H1 (cell line): ENCODE measurements around the gene SLC7A10. TPM values are rescaled to one million over a fixed set of nuclear protein-coding genes. Genes with fewer than 3 reads are reported as not detected.

Experiments used
- CHD7 ChIP-seq: fragments of 300-600 bp; sonication (generic); IDR thresholded peaks from 2 replicates; pipeline ENCODE4 v1.7.1; 2012; ENCODE audit warnings: low read length, moderate library complexity, mild to moderate bottlenecking, inconsistent platforms; ENCODE audit not compliant: insufficient replicate concordance
- EP300 ChIP-seq, 2 experiments: IDR thresholded peaks; 1 replicate in 1 of 2; 2 replicates in 1 of 2; pipeline ENCODE4 v1.6.1; 2011 to 2012; ENCODE audit warnings: low read depth in 2 of 2, low read length in 2 of 2, mild to moderate bottlenecking in 2 of 2, borderline replicate concordance in 1 of 2, inconsistent platforms in 1 of 2, moderate library complexity in 1 of 2
- NRF1 ChIP-seq: IDR thresholded peaks from 2 replicates; pipeline ENCODE4 v1.6.1; 2011; ENCODE audit warnings: mild to moderate bottlenecking, low read depth, low read length, improper control_type of control experiment
- SP1 ChIP-seq: IDR thresholded peaks from 2 replicates; pipeline ENCODE4 v1.6.1; 2011; ENCODE audit warnings: low read depth, low read length
- TEAD4 ChIP-seq: IDR thresholded peaks from 2 replicates; pipeline ENCODE4 v1.6.1; 2012; ENCODE audit warnings: low read depth, low read length, inconsistent platforms, mixed read lengths
- YY1 ChIP-seq: IDR thresholded peaks from 2 replicates; pipeline ENCODE4 v1.6.1; 2011; ENCODE audit warnings: low read depth, mild to moderate bottlenecking, low read length
- polyA plus RNA-seq, 7 experiments: library from polyadenylated mRNA; depleted of rRNA in 3 of 7; stranded (reverse) in 5 of 7; unstranded in 2 of 7; fragments of >200 nt in 5 of 7; fragments of 200-250 nt in 2 of 7; gene quantifications; 1 replicate in 5 of 7; 2 replicates in 1 of 7; 4 replicates in 1 of 7; pipeline versions ENCODE4 v1.2.1 to v1.2.3, GENCODE V29; 2011 to 2013; ENCODE audit warnings: missing spikeins in 2 of 7, mixed read lengths in 2 of 7
- total RNA-seq: library from RNA; stranded (reverse); fragmentation: NEBNext Ultra II Directional; extraction: Animal tissue kit (Norgen Biotek cat#: 25700); gene quantifications from 2 replicates; pipeline ENCODE4 v1.2.1, GENCODE V29; 2021

Gene SLC7A10
- total and polyA plus RNA-seq, 2 of the 8 experiments (the other 6 are each of a cell fraction or from before 2014, with no cell fraction given) = 3.7 to 7.1 TPM

DNA sequence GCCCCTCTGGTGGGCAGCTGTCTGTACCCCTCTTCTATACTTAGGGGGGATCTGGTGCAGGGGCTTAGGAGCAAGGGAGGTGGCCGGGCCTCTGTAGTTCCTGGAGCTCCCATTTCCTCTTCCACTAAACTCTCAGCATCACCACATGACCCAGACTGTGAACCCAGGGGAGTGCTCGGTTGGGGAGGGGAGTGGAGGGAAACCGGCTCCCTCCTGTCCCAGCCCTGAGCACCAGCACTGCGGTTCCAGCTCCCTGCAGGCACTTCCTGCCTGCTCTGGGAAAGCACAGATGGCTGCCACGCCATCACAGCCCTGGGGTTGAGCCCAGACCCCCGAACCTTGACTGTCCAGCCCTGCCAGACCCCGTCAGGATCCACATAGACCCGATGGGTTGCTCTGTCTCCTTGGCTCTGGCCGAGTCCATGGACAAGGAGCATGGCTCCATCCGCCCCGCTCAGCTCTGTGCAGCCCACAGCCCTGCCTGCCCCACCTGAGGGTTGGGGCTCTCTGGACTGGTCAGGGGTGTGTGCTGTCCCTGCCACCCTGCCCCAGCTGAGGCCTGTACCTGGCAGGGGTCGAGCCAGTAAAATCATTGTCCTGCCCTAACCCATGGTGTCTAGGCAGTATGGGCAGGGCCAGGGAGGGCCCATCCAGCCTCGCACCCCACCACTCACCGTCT, 36.0 kb upstream of the SLC7A10 start (continued):
- TF ChIP-seq YY1 (no peak), CHD7 (no peak), NRF1 (no peak), EP300 (IDR thresholded peaks at IDR 0.05; ENCODE audit: borderline replicate concordance in 1 of 2, low read depth in 2 of 2, low read length in 2 of 2) (no peak), TEAD4 (no peak), SP1 (no peak)
